ENCODE measurements around the gene ABHD11. TPM values are rescaled to one million over a fixed set of nuclear protein-coding genes. Genes with fewer than 3 reads are reported as not detected.

ABHD11 gene
- polyA plus RNA-seq, 1 donor (not counting 4 experiments of a cell fraction or from before 2014, with no cell fraction given), result 11.3 TPM

DNA sequence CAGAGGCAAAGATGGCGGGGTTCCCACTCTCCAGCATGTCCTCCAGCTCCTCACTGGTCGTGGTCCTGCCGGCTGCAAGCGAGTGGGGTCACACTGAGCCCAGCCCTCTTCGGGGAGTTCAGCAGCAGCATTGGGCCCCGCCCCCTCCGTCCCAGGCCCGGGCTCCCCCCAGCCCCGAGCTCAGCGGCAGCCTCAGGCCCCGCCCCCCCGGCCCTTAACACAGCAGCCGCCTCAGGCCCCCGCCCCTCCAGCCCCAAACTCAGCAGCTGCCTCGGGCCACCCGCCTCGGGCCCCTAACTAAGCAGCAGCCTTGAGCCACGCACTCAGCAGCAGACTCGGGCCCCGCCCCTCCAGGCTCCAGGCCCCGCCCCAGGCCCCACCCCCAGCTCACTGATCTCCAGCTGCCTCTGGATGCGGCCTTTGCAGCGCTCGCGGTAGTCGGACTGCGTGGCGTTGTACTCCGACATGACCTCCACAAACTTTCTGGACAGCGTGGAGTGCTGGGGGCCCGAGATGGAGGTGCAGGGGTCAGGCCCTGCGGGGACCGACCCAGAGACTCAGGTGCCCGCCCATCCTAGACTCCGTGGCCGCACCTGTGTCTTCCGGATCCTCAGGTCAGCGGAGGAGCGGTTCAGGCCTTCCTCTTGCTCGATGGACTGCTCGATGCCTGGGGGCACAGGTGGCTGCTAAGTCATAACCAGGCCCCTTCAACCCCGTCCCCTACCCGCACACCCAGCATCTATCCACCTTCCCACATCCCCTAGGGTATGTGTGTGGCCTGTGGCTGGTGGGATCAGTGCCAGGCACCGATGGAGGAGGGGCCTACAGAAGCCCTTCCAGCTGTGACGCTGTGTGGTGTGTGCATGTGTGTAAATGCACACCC lies 34.6 kb downstream of the ABHD11 start:
- FAIRE-seq (no peak), DNase-seq (ENCODE audit: low read depth, low spot score) (no peak)
- H3K79me2 ChIP-seq (ENCODE audit: control insufficient read depth, insufficient read depth, low read length), result peaks cover 4% of the 10 kb centered on the region
- peaks cover 34% of the 10 kb centered on the region for H3K4me1 ChIP-seq (ENCODE audit: control insufficient read depth, extremely low read depth, insufficient read depth, low read length)
- no peaks in the 10 kb centered on the region for H3K9me3 ChIP-seq (ENCODE audit: control insufficient read depth, low read depth, low read length)
- peaks cover 2% of the 10 kb centered on the region for H3K9me1 ChIP-seq (ENCODE audit: control insufficient read depth, extremely low read depth, insufficient read depth, low read length)
- dilution Hi-C loops (cut with MboI; ENCODE audit: extremely low pct_ligation_motif_present, low sequenced_read_pairs), result no loop called here
- H3K9ac ChIP-seq (ENCODE audit: control insufficient read depth, extremely low read depth, insufficient read depth, low read length), result no peak overlapping the region
- no peak overlapping the region for H3K4me3 ChIP-seq (ENCODE audit: control insufficient read depth in 2 of 3, extremely low read depth in 1 of 3, insufficient read depth in 2 of 3, low read depth in 1 of 3, low read length in 3 of 3)
- no peak for TF ChIP-seq EZH2 (IDR thresholded peaks at IDR 0.05; ENCODE audit: low read length)
- TF ChIP-seq, protein P1, sequence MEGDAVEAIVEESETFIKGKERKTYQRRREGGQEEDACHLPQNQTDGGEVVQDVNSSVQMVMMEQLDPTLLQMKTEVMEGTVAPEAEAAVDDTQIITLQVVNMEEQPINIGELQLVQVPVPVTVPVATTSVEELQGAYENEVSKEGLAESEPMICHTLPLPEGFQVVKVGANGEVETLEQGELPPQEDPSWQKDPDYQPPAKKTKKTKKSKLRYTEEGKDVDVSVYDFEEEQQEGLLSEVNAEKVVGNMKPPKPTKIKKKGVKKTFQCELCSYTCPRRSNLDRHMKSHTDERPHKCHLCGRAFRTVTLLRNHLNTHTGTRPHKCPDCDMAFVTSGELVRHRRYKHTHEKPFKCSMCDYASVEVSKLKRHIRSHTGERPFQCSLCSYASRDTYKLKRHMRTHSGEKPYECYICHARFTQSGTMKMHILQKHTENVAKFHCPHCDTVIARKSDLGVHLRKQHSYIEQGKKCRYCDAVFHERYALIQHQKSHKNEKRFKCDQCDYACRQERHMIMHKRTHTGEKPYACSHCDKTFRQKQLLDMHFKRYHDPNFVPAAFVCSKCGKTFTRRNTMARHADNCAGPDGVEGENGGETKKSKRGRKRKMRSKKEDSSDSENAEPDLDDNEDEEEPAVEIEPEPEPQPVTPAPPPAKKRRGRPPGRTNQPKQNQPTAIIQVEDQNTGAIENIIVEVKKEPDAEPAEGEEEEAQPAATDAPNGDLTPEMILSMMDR (optimal IDR thresholded peaks at IDR 0.05 in 1 of 3, IDR thresholded peaks at IDR 0.05 in 1 of 3, conservative IDR thresholded peaks at IDR 0.05 in 1 of 3; ENCODE audit: extremely low read depth in 1 of 3, insufficient read depth in 2 of 3, low read length in 3 of 3), result no peak
- no peak overlapping the region for H2AFZ ChIP-seq (ENCODE audit: control insufficient read depth, low read length)
- peaks cover 37 to 58% of the 10 kb centered on the region in 2 experiments for H3K36me3 ChIP-seq (ENCODE audit: control insufficient read depth in 2 of 2, extremely low read depth in 1 of 2, insufficient read depth in 2 of 2, low read length in 2 of 2)
- H3K27ac ChIP-seq (ENCODE audit: control insufficient read depth, insufficient read depth, low read length), result no peak overlapping the region
- no peak overlapping the region for H3K4me2 ChIP-seq (ENCODE audit: control insufficient read depth, extremely low read depth, insufficient read depth, low read depth, low read length)
- H3K27me3 ChIP-seq (ENCODE audit: control insufficient read depth, extremely low read depth, insufficient read depth, low read length), result no peaks in the 10 kb centered on the region
- peaks cover 26% of the 10 kb centered on the region for H4K20me1 ChIP-seq (ENCODE audit: control insufficient read depth, extremely low read depth, insufficient read depth, low read length)

DNA sequence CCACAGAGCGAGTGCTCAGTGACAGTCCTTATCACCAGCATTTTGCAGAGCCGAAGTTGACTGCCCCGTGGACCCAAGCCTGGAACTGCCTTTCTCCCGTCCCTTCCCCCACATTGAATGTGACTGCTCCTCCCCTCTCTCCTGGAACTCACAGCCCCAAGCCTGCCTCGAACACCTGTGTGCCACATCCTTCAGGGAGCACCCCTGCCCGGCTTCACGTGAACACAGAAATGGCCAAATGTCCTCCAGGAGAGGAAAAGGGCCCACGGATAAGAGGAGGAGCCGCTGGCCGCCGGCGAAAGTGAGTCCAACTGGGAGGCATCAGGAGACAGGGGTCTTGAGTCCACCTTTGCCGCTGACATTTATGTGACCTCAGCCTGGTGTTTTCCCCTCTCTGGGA lies 35.4 kb downstream of the ABHD11 start:
- no peak overlapping the region for H3K4me3 ChIP-seq (ENCODE audit: control insufficient read depth in 2 of 3, extremely low read depth in 1 of 3, insufficient read depth in 2 of 3, low read depth in 1 of 3, low read length in 3 of 3)
- H4K20me1 ChIP-seq (ENCODE audit: control insufficient read depth, extremely low read depth, insufficient read depth, low read length), result peaks cover 24% of the 10 kb centered on the region
- H3K9ac ChIP-seq (ENCODE audit: control insufficient read depth, extremely low read depth, insufficient read depth, low read length), result no peak overlapping the region
- TF ChIP-seq, protein P1 (optimal IDR thresholded peaks at IDR 0.05 in 1 of 3, IDR thresholded peaks at IDR 0.05 in 1 of 3, conservative IDR thresholded peaks at IDR 0.05 in 1 of 3; ENCODE audit: extremely low read depth in 1 of 3, insufficient read depth in 2 of 3, low read length in 3 of 3), result no peak
- no peak for TF ChIP-seq EZH2 (IDR thresholded peaks at IDR 0.05; ENCODE audit: low read length)
- FAIRE-seq (no peak), DNase-seq (ENCODE audit: low read depth, low spot score) (no peak)
- no peak overlapping the region for H2AFZ ChIP-seq (ENCODE audit: control insufficient read depth, low read length)
- H3K27ac ChIP-seq (ENCODE audit: control insufficient read depth, insufficient read depth, low read length), result no peak overlapping the region
- no peaks in the 10 kb centered on the region for H3K27me3 ChIP-seq (ENCODE audit: control insufficient read depth, extremely low read depth, insufficient read depth, low read length)
- H3K9me1 ChIP-seq (ENCODE audit: control insufficient read depth, extremely low read depth, insufficient read depth, low read length), result peaks cover 2% of the 10 kb centered on the region
- H3K4me1 ChIP-seq (ENCODE audit: control insufficient read depth, extremely low read depth, insufficient read depth, low read length), result peaks cover 34% of the 10 kb centered on the region
- H3K79me2 ChIP-seq (ENCODE audit: control insufficient read depth, insufficient read depth, low read length), result no peaks in the 10 kb centered on the region
- H3K9me3 ChIP-seq (ENCODE audit: control insufficient read depth, low read depth, low read length), result no peaks in the 10 kb centered on the region
- H3K4me2 ChIP-seq (ENCODE audit: control insufficient read depth, extremely low read depth, insufficient read depth, low read depth, low read length), result no peak overlapping the region
- dilution Hi-C loops (cut with MboI; ENCODE audit: extremely low pct_ligation_motif_present, low sequenced_read_pairs), result no loop called here
- H3K36me3 ChIP-seq (ENCODE audit: control insufficient read depth in 2 of 2, extremely low read depth in 1 of 2, insufficient read depth in 2 of 2, low read length in 2 of 2), result peaks cover 34 to 58% of the 10 kb centered on the region in 2 experiments
